ENCODE results near the gene OR5D13.

OR5D13 gene

DNA sequence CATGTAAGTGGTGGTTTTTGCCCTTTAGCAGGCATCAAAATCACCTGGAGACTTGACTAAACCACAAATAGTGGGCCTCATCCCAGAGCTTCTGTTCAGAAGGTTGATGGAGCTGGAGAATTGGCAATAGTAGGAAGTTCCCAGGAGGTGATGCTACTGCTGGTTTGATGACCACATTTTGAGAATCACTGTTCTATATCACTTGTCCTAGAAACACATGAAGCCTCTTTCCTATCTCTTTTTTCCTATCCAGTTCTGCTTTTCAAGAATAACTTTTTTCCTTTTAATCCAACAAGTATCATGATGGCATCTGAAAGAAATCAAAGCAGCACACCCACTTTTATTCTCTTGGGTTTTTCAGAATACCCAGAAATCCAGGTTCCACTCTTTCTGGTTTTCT, at the start of gene OR5D13:
TSS of gene OR5D13 (plus strand) at position 301 of the 400 bp plus-strand sequence. CDS start at position 301, 0 bp downstream.
- Mint-ChIP-seq H3K36me3 (ENCODE audit: low read depth) (no peaks in the 10 kb centered on the region), H3K9me3 (peaks cover 15% of the 10 kb centered on the region), H3K27me3 (no peaks in the 10 kb centered on the region), H3K4me1 (no peaks in the 10 kb centered on the region), H3K27ac (no peak within 1 kb of the TSS), H3K4me3 (no peak within 1 kb of the TSS)
- ATAC-seq = no peak
- no peak for DNase-seq

GRCh38 chr11:55726715-55727324, 46.4 kb upstream of the OR5D13 start:
- no peak for DNase-seq
- H3K9me3 Mint-ChIP-seq = peaks cover 5% of the 10 kb centered on the region
- no peaks in the 10 kb centered on the region for H3K4me1 Mint-ChIP-seq
- H3K27me3 Mint-ChIP-seq = no peaks in the 10 kb centered on the region
- no peak overlapping the region for H3K27ac Mint-ChIP-seq
- no peak overlapping the region for H3K4me3 Mint-ChIP-seq
- no peaks in the 10 kb centered on the region for H3K36me3 Mint-ChIP-seq (ENCODE audit: low read depth)
- no peak for ATAC-seq

- peaks cover 12% of the 10 kb centered on the region for H3K9me3 Mint-ChIP-seq
- no peaks in the 10 kb centered on the region for H3K36me3 Mint-ChIP-seq (ENCODE audit: low read depth)
- H3K4me1 Mint-ChIP-seq = no peaks in the 10 kb centered on the region
- DNase-seq = no peak
- H3K4me3 Mint-ChIP-seq = no peak overlapping the region
- H3K27me3 Mint-ChIP-seq = no peaks in the 10 kb centered on the region
- ATAC-seq = no peak
- no peak overlapping the region for H3K27ac Mint-ChIP-seq
These were observed 40.3 kb upstream of the OR5D13 start for GRCh38 chr11:55732936-55733335.

GRCh38 chr11:55791606-55792005, 18.4 kb downstream of the OR5D13 start:
- no peak overlapping the region for H3K4me3 Mint-ChIP-seq
- ATAC-seq (no peak), DNase-seq (no peak)
- H3K27ac Mint-ChIP-seq = no peak overlapping the region
- no peaks in the 10 kb centered on the region for H3K36me3 Mint-ChIP-seq (ENCODE audit: low read depth)
- H3K9me3 Mint-ChIP-seq = peaks cover 18% of the 10 kb centered on the region
- H3K27me3 Mint-ChIP-seq = no peaks in the 10 kb centered on the region
- no peaks in the 10 kb centered on the region for H3K4me1 Mint-ChIP-seq

- Mint-ChIP-seq H3K4me1 (no peaks in the 10 kb centered on the region), H3K36me3 (ENCODE audit: low read depth) (no peaks in the 10 kb centered on the region), H3K27me3 (no peaks in the 10 kb centered on the region), H3K27ac (no peak overlapping the region), H3K9me3 (peaks cover 18% of the 10 kb centered on the region), H3K4me3 (no peak overlapping the region)
- DNase-seq (no peak), ATAC-seq (no peak)
These were observed 20.1 kb downstream of the OR5D13 start for GRCh38 chr11:55793321-55793720.

DNA sequence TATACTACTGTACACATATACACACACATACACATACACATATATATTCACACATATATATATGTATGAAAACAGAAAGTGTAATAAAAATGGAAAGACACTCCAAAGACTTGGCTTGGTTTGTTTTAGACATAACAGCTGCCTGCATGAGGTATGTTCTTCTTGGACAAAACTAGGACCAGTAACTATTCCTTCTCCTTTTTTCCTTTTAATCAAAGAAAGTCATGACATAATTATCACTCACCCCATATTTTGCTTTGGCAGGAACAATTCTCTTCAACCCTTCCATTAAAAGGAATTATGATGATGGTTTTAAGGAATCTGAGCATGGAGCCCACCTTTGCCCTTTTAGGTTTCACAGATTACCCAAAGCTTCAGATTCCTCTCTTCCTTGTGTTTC, 22.0 kb downstream of the OR5D13 start, which contains the start of gene OR5D14:
TSS of gene OR5D14 (plus strand) at position 301 of the 400 bp plus-strand sequence. CDS start at position 301, 0 bp downstream.
- H3K4me3 Mint-ChIP-seq = no peak within 1 kb of the TSS
- no peaks in the 10 kb centered on the region for H3K27me3 Mint-ChIP-seq
- no peak for ATAC-seq
- H3K9me3 Mint-ChIP-seq = peaks cover 24% of the 10 kb centered on the region
- no peak for DNase-seq
- H3K4me1 Mint-ChIP-seq = no peaks in the 10 kb centered on the region
- H3K27ac Mint-ChIP-seq = no peak within 1 kb of the TSS
- H3K36me3 Mint-ChIP-seq (ENCODE audit: low read depth) = no peaks in the 10 kb centered on the region

DNA sequence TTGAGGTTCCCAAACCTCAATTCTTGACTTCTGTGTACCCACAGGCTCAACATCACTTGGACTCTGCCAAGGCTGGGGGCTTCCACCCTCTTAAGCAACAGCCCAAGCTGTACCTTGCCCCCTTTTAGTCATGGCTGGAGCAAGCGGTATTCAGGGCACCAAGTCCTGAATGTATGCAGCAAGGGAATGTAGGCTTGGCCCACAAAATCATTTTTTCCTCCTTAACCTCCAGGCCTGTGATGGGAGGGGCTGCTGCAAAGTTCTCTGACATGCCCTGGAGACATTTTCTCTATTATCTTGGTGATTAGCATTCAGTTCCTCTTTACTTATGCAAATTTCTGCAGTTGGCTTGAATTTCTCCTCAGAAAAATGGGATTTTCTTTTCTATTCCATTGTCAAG, 33.0 kb downstream of the OR5D13 start:
- H3K36me3 Mint-ChIP-seq (ENCODE audit: low read depth) = no peaks in the 10 kb centered on the region
- no peaks in the 10 kb centered on the region for H3K27me3 Mint-ChIP-seq
- no peak overlapping the region for H3K27ac Mint-ChIP-seq
- ATAC-seq (no peak), DNase-seq (no peak)
- peaks cover 34% of the 10 kb centered on the region for H3K9me3 Mint-ChIP-seq
- H3K4me1 Mint-ChIP-seq = no peaks in the 10 kb centered on the region
- no peak overlapping the region for H3K4me3 Mint-ChIP-seq

DNA sequence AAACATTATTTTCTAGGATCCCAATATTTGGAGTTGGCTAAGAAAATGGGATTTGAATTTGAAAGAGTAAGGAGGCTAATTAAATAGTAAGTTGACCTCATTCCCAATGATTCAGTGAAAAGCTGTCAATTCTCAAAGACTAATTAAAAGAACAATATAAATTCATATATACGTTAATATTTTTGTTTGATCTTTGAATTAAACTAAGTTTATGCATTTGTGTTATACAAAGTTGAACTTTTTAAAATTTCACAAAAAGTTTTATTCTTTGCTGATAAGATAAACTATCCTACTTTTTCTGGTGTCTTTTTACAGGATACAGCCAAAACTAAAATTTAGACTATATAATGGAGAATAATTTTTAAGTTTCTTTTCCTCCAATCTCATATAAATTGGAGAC, 37.8 kb downstream of the OR5D13 start, which contains the start of gene OR5L1:
TSS of gene OR5L1 (plus strand) at position 301 of the 400 bp plus-strand sequence. CDS start 100 bp downstream, outside the sequence.
- H3K9me3 Mint-ChIP-seq = peaks cover 30% of the 10 kb centered on the region
- no peak for ATAC-seq
- no peak for DNase-seq
- H3K27ac Mint-ChIP-seq = no peak within 1 kb of the TSS
- no peaks in the 10 kb centered on the region for H3K27me3 Mint-ChIP-seq
- no peaks in the 10 kb centered on the region for H3K36me3 Mint-ChIP-seq (ENCODE audit: low read depth)
- H3K4me3 Mint-ChIP-seq = no peak within 1 kb of the TSS
- no peaks in the 10 kb centered on the region for H3K4me1 Mint-ChIP-seq

GRCh38 chr11:55819330-55819729, 46.1 kb downstream of the OR5D13 start, which contains the start of gene OR5D18:
Gene OR5D18, plus strand, starts transcription at chr11:55819630. Its CDS starts 0 bp downstream, at chr11:55819630.
- DNase-seq (no peak), ATAC-seq (no peak)
- no peaks in the 10 kb centered on the region for H3K36me3 Mint-ChIP-seq (ENCODE audit: low read depth)
- peaks cover 26% of the 10 kb centered on the region for H3K9me3 Mint-ChIP-seq
- H3K27ac Mint-ChIP-seq = no peak within 1 kb of the TSS
- no peak within 1 kb of the TSS for H3K4me3 Mint-ChIP-seq
- H3K4me1 Mint-ChIP-seq = no peaks in the 10 kb centered on the region
- H3K27me3 Mint-ChIP-seq = no peaks in the 10 kb centered on the region
